Measurements from ENCODE around the gene GRIN3B.

GRIN3B gene

GRCh38 chr19:991932-992669 lies 8.1 kb upstream of the GRIN3B start:
- no peak for DNase-seq

- no peak for DNase-seq
Observed at GRCh38 chr19:992670-993055, 7.6 kb upstream of the GRIN3B start.

GRCh38 chr19:993361-993830 lies 6.8 kb upstream of the GRIN3B start:
- no peak for DNase-seq

- no peak for DNase-seq
Observed at GRCh38 chr19:993831-994393, 6.3 kb upstream of the GRIN3B start.

- no peak for DNase-seq
Observed at GRCh38 chr19:994516-994915, 5.7 kb upstream of the GRIN3B start.

GRCh38 chr19:995051-995827 lies 5.0 kb upstream of the GRIN3B start:
- no peak for DNase-seq

GRCh38 chr19:996051-996838 lies 4.0 kb upstream of the GRIN3B start:
- DNase-seq = no peak

GRCh38 chr19:998064-998463 lies 2.2 kb upstream of the GRIN3B start:
- no peak for DNase-seq

GRCh38 chr19:999379-999719 lies 870 bp upstream of the GRIN3B start:
- no peak for DNase-seq

- DNase-seq = peak; percentile 93
Observed at GRCh38 chr19:1000591-1001537, 645 bp downstream of the GRIN3B start.

GRCh38 chr19:1001538-1002166 lies 1.4 kb downstream of the GRIN3B start:
- peak; percentile 96 for DNase-seq

GRCh38 chr19:1002600-1002999 lies 2.4 kb downstream of the GRIN3B start:
- DNase-seq = no peak

- no peak for DNase-seq
Observed at GRCh38 chr19:1003283-1003682, 3.1 kb downstream of the GRIN3B start.

GRCh38 chr19:1004204-1004802 lies 4.1 kb downstream of the GRIN3B start:
- DNase-seq = no peak

GRCh38 chr19:1004803-1005664 lies 4.8 kb downstream of the GRIN3B start:
- no peak for DNase-seq

- DNase-seq = no peak
Observed at GRCh38 chr19:1006711-1007398, 6.6 kb downstream of the GRIN3B start.

- no peak for DNase-seq
Observed at GRCh38 chr19:1007399-1008251, 7.4 kb downstream of the GRIN3B start.

- DNase-seq = no peak
Observed at GRCh38 chr19:1008268-1009040, 8.2 kb downstream of the GRIN3B start.

Data from 8988T (cell line).